ENCODE data around the gene RLN3.

RLN3 gene

GRCh38 chr19:13993590-13994300, 34.2 kb upstream of the RLN3 start:
- Histone ChIP-seq H3K4me3 (ENCODE audit: low read length, poor library complexity, severe bottlenecking) (no peak overlapping the region), H3K4me2 (ENCODE audit: low read depth, low read length, poor library complexity, severe bottlenecking) (no peak overlapping the region), H3K9me2 (replicated peaks; ENCODE audit: low read depth, low read length) (no peaks in the 10 kb centered on the region), H2AFZ (ENCODE audit: low read length) (no peak overlapping the region), H3F3A (ENCODE audit: low read depth) (no peaks in the 10 kb centered on the region), H3K9me3 (ENCODE audit: insufficient read depth, low read depth, low read length) (peaks cover 5% of the 10 kb centered on the region; the same call in 1 of the 2 replicates), H3K4me1 (ENCODE audit: insufficient read depth, low read length, poor library complexity, severe bottlenecking) (peaks cover 15% of the 10 kb centered on the region), H3K9ac (ENCODE audit: low read depth, low read length, poor library complexity, severe bottlenecking) (no peak overlapping the region), H3K36me3 (ENCODE audit: insufficient read depth, low read length) (peaks cover 15% of the 10 kb centered on the region; the same call in 1 of the 2 replicates), H3K79me2 (ENCODE audit: insufficient read depth, low read length) (peaks cover 18% of the 10 kb centered on the region), H3K27me3 (ENCODE audit: insufficient read depth, low read length, poor library complexity, severe bottlenecking) (no peaks in the 10 kb centered on the region), H4K20me1 (ENCODE audit: insufficient read depth, low read length, poor library complexity, severe bottlenecking) (no peaks in the 10 kb centered on the region)
- TF ChIP-seq EZH2phosphoT487 (IDR thresholded peaks at IDR 0.05; ENCODE audit: borderline replicate concordance) (no peak), CTCF (conservative IDR thresholded peaks at IDR 0.05; ENCODE audit: low read length) (no peak)

DNA sequence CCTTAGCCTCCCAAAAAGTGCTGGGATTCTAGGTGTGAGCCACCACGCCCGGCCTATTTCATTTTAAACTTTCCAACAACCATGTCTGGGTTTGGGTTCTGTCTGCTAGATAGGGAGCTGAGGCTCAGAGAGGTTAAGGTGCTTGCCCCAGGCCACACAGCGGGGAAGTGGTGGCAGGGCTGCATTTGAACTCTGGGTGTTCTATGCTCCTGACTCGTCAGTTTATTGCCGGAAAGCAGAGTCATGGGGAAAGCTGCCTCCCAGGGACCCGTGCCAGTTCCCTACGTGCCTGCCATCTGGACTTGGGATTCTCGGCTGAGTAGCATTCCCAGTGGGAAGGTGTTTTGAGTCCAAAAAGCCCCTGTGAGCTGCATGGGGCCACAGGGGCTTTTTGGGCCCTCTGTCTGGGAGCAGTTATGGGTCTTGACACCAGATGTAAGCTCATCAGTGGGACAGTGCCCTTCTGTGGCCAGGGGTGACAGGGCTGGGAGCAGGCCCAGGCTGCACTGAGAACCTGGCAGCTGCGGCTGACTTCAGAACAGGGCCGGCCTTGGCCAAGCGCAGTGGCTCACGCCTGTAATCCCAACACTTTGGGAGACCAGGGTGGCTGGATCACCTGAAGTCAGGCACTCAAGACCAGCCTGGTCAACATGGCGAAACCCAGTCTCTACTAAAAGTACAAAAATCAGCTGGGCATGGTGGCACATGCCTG, 32.8 kb upstream of the RLN3 start:
- Histone ChIP-seq H3K9ac (ENCODE audit: low read depth, low read length, poor library complexity, severe bottlenecking) (no peak overlapping the region), H3K9me3 (ENCODE audit: insufficient read depth, low read depth, low read length) (peaks cover 13% of the 10 kb centered on the region; the same call in 1 of the 2 replicates), H3K4me3 (ENCODE audit: low read length, poor library complexity, severe bottlenecking) (no peak overlapping the region), H3K79me2 (ENCODE audit: insufficient read depth, low read length) (peaks cover 30% of the 10 kb centered on the region), H3K27me3 (ENCODE audit: insufficient read depth, low read length, poor library complexity, severe bottlenecking) (no peaks in the 10 kb centered on the region), H4K20me1 (ENCODE audit: insufficient read depth, low read length, poor library complexity, severe bottlenecking) (no peaks in the 10 kb centered on the region), H3K4me1 (ENCODE audit: insufficient read depth, low read length, poor library complexity, severe bottlenecking) (peaks cover under 1% of the 10 kb centered on the region), H3K9me2 (replicated peaks; ENCODE audit: low read depth, low read length) (no peaks in the 10 kb centered on the region), H2AFZ (ENCODE audit: low read length) (no peak overlapping the region), H3K4me2 (ENCODE audit: low read depth, low read length, poor library complexity, severe bottlenecking) (no peak overlapping the region), H3K36me3 (ENCODE audit: insufficient read depth, low read length) (peaks cover 20% of the 10 kb centered on the region), H3F3A (ENCODE audit: low read depth) (no peaks in the 10 kb centered on the region)
- TF ChIP-seq EZH2phosphoT487 (IDR thresholded peaks at IDR 0.05; ENCODE audit: borderline replicate concordance) (no peak), CTCF (conservative IDR thresholded peaks at IDR 0.05; ENCODE audit: low read length) (no peak)

DNA sequence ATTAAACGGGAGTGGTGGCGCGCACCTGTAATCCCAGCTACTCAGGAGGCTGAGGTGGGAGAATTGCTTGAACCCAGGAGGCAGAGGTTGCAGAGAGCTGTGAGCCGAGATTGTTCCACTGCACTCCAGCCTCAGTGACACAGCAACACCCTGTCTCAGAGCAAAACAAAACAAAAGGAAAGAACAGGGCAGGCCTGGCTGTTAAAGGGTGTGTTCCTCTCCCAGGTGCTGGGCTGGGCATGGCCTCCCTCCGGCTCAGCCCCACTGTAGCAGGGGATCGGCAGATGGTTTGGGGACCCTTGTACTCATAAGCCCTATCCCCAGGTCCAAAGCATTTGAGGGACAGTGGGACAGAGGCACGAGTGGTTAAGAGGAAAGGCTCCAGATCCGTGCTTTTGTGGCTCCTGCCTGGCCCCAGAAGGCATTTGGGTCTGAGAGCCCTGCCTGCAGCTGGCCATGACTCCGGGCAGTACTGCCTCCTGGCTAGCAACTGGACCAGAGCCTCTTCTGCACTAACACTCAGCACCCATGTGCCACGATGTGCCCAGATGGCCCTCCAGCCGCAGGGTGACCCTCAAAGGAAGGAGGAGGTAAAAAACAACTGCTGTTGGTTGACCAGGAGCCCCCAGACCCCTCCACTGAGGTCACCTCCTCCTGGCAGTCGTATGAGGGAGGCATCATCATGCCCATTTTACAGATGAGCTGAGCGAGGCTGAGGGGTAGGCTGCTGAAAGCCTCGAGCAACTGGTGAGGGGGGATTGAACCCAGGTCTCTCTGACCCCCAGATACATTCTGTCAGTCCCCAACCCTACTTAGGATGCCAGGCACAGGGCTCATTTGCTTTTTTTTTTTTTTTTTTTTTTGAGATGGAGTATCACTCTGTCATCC, 31.8 kb upstream of the RLN3 start:
- Histone ChIP-seq H3K4me2 (ENCODE audit: low read depth, low read length, poor library complexity, severe bottlenecking) (no peak overlapping the region), H3K4me3 (ENCODE audit: low read length, poor library complexity, severe bottlenecking) (no peak overlapping the region), H3K36me3 (ENCODE audit: insufficient read depth, low read length) (peaks cover 20% of the 10 kb centered on the region), H3F3A (ENCODE audit: low read depth) (no peaks in the 10 kb centered on the region), H2AFZ (ENCODE audit: low read length) (no peak overlapping the region), H3K9me3 (ENCODE audit: insufficient read depth, low read depth, low read length) (peaks cover 13% of the 10 kb centered on the region; the same call in 1 of the 2 replicates), H3K79me2 (ENCODE audit: insufficient read depth, low read length) (peaks cover 40% of the 10 kb centered on the region), H3K27me3 (ENCODE audit: insufficient read depth, low read length, poor library complexity, severe bottlenecking) (no peaks in the 10 kb centered on the region), H4K20me1 (ENCODE audit: insufficient read depth, low read length, poor library complexity, severe bottlenecking) (no peaks in the 10 kb centered on the region), H3K9ac (ENCODE audit: low read depth, low read length, poor library complexity, severe bottlenecking) (no peak overlapping the region), H3K4me1 (ENCODE audit: insufficient read depth, low read length, poor library complexity, severe bottlenecking) (peaks cover 6% of the 10 kb centered on the region), H3K9me2 (replicated peaks; ENCODE audit: low read depth, low read length) (no peaks in the 10 kb centered on the region)
- TF ChIP-seq EZH2phosphoT487 (IDR thresholded peaks at IDR 0.05; ENCODE audit: borderline replicate concordance), result no peak
- no peak for TF ChIP-seq CTCF (conservative IDR thresholded peaks at IDR 0.05; ENCODE audit: low read length)

All from Loucy (cell line).